ENCODE results near the gene ABLIM3.

DNA sequence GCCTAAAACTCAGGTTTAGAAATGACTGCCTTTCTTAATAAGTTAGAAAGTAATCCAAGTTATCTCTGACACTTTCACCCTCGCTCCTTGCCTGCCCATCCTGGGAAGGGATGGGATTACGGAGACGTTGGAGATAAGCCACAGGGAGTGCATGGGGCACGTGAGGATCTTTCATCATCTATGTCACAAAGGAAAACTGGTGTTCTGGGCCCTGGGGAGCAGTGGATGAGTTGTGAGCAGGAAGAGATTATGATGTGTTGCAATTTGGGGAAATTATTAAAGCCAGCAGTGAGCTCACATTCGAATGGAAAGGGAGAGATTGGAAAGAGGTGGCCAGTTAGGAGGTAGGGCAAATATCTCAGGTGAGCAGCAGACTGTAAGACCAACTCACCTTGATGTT lies 143.2 kb downstream of the ABLIM3 start:
- TF ChIP-seq, protein P1, sequence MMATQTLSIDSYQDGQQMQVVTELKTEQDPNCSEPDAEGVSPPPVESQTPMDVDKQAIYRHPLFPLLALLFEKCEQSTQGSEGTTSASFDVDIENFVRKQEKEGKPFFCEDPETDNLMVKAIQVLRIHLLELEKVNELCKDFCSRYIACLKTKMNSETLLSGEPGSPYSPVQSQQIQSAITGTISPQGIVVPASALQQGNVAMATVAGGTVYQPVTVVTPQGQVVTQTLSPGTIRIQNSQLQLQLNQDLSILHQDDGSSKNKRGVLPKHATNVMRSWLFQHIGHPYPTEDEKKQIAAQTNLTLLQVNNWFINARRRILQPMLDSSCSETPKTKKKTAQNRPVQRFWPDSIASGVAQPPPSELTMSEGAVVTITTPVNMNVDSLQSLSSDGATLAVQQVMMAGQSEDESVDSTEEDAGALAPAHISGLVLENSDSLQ (IDR thresholded peaks at IDR 0.05), result no peak
- no peak for TF ChIP-seq FOXM1 (IDR thresholded peaks at IDR 0.05; ENCODE audit: borderline replicate concordance)
- no peak for TF ChIP-seq FOXA1 (IDR thresholded peaks at IDR 0.05)
- no peak for TF ChIP-seq LEF1 (IDR thresholded peaks at IDR 0.05; ENCODE audit: borderline replicate concordance)
- no peak for TF ChIP-seq ZNF384 (IDR thresholded peaks at IDR 0.05)
- no peak for TF ChIP-seq ELF4 (IDR thresholded peaks at IDR 0.05)
- no peak for TF ChIP-seq TARDBP (IDR thresholded peaks at IDR 0.05)
- TF ChIP-seq FOXK2 (IDR thresholded peaks at IDR 0.05), result no peak
- no peak for TF ChIP-seq L3MBTL2 (conservative IDR thresholded peaks at IDR 0.05)
- no peak for TF ChIP-seq SP1 (IDR thresholded peaks at IDR 0.05)
- TF ChIP-seq NFRKB (IDR thresholded peaks at IDR 0.05), result no peak
